Measurements from ENCODE around the gene CERS6.

DNA sequence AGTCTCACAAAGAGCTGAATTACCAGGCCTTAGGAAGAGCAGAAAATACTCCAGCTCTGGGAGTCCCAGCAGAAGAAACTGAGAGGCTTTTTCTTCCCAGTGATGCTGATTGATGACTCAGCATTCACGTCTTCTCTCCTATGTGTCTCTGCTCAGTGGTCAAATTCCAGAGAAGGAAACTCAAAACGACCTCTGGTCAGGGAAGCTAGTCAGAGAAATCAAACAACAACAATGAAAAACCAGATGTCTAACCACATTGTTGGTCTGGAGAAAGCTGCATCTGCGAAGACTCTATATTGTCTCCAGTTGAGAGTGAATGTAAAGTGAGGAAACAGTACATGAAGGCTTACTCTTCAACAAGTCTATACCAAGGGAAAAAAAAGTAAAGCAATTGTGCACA is 28.6 kb upstream of the CERS6 start:
- TF ChIP-seq CTCF (IDR thresholded peaks at IDR 0.05) (no peak), POLR2A (IDR thresholded peaks at IDR 0.05) (no peak)

Data from testis (tissue), 2 donors.